HG03159 (cell line): Measurements from ENCODE around the gene SYTL2.

ENCODE experiments used
- ATAC-seq: cut with Tn5 transposase; IDR thresholded peaks from one replicate; pipeline ENCODE4 v1.9.1; 2021; ENCODE audit warnings: mild to moderate bottlenecking, moderate library complexity; ENCODE audit not compliant: unreplicated experiment

Gene SYTL2

GRCh38 chr11:85742348-85742747, 68.6 kb downstream of the SYTL2 start:
- ATAC-seq, result no peak

GRCh38 chr11:85740481-85741400, 70.2 kb downstream of the SYTL2 start:
- no peak for ATAC-seq

- ATAC-seq, result no peak
These were observed 73.2 kb downstream of the SYTL2 start for GRCh38 chr11:85737738-85738137.

DNA sequence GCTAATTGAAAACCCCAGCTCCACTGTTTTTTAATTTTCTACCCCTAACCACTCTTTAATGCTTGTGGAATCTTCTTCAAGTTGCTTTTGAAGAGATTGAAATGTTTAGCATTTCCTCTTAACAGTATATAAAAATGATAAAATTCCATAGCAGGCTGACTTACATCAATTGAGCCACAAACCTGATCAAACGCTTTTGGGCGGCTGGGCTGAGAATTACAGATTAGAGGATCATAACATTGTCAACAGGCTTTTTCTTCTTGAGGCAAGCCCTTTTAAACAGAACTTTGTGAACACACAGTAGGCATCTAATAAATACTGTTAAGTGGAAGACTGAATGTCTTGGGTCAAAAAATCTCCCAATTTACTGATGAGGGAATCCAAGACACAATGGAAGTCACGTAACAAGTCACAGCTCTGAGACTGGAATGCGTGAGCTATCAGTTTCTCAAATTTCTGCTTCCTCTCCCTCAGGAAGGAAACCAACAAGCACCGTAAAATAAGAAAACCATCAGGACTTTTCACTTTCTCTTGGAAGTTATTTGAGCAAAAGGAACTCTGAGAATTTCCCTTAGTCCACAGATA, 75.0 kb downstream of the SYTL2 start:
- ATAC-seq, result no peak

DNA sequence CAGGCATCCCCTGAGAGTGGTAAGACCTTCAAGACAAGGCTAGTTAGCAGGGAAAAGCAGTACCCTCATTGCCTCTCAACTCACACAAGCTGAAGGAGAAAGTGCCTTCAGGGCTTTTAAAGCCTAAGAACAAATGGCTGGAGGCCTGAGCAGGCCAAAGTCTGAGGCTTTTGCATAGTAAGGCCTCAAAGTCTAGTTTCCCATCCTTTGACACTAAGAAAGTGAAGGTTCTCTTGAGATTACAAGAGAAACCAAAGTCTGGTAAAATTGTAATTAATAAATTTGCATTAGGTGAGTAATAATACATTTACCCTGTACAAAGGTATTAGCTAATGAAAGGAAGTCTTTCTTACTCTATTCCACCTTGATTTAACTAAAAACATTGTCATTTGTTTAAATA, 78.0 kb downstream of the SYTL2 start:
- no peak for ATAC-seq

GRCh38 chr11:85726381-85726780, 84.6 kb downstream of the SYTL2 start:
- ATAC-seq, result no peak

DNA sequence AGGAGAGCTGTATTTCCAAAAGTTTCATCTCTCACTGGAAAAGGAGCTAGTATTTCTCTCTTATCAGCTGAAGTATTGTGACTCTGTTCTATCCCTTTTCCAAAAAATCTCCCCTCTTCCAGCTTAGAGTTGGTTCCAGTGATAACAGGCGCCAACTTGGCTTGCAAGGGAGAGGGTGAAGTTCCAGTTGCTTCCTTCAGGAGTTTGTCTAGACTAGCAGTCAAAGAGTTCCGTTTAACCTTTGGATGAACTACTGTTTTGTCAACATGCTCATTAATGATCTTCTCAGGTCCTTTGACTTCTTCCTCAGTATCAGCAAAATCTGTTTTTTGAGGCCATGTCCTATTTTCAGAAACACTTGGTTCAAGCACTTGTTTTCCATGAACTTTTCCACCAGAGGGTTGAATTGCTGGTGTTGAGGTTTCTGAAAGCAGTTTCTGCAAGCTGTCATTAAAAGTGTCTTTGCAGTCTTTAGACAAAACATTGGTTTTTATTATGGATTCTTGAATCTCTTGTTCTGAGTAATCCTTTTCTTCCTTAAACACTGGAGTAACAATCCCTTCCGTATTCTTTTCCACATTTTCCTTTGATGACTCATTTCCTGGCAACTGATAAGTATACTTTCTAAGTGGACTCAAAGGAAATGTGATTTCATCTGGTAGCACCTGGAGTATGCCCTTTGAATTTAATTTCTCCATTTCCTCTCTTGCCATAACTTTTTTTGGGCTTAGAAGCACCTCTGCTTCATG, 85.3 kb downstream of the SYTL2 start:
- no peak for ATAC-seq

DNA sequence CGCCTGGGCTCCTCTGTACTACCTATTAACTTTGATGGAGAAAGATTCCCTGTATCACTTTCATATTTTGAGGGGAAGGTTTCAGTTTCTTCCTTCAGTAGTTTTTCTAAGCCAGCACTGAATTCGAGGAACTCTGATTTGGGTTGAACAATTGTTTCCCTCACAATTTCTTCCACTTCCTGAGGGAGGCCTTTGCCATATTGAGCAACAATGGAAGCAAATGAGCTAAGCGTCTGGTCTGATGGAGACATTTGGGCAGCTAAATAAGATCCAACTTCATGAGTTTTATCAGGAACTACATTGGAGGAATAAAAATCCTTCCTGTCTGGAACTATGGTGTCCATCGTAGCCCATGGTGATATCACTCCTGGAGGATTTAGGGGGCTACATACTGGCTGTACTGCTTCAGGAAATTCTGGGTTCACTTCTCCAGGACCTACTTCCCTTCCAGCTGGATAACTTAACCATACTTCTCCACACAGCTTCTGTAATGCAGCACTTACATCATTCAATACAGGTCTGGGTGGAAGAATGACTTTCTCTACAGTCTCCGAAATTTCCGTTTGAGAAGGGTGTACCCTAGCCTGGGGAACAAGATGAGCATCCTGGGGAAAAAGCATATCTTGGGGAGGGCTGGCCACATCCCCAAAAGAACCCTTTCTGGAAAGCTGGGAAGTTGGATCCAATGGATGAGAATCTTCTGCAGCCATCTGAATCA, 86.0 kb downstream of the SYTL2 start:
- ATAC-seq, result no peak

DNA sequence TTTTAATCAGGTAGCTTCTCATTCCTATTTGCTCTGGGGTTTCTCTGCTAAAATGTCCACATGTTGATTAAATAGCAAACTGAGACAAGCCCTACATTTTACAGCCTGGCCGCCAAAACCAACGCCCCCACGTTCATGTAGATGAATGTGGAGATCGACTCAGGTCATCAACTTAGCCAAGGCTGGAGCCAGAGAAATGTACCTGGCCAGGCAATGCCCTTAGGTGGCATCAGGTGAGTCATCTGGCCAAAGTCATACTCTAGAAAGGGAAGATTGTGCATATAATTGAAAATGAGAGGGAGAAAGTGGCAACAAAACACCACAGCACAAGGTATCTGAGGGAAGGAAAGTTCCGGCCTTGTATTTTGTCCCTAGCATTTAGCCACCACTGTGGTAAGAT, 87.9 kb downstream of the SYTL2 start:
- ATAC-seq, result no peak

GRCh38 chr11:85721191-85721590, 89.8 kb downstream of the SYTL2 start:
- ATAC-seq, result no peak

GRCh38 chr11:85718991-85719807, 91.7 kb downstream of the SYTL2 start:
- no peak for ATAC-seq

GRCh38 chr11:85718126-85718943, 92.6 kb downstream of the SYTL2 start:
- no peak for ATAC-seq

- ATAC-seq, result no peak
These were observed 93.5 kb downstream of the SYTL2 start for GRCh38 chr11:85717429-85717828.

DNA sequence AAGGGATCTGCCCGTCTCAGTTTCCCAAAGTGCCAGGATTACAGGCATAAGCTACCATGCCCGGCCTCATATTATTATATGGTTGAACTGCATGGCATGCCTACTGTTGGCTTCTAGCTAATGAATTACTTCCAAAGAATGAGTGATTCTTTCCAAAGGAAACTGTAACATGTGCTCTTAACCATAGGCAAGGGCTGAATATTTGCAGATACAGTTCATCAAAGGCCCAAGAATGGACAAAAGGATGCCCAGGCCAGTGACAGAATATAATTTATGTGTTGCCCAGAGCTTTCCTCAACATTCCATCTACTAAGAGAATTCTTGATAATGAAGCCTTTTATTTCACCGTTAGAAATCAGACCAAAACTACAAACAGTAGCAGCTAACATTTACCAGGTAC, 98.0 kb downstream of the SYTL2 start:
- ATAC-seq, result no peak

DNA sequence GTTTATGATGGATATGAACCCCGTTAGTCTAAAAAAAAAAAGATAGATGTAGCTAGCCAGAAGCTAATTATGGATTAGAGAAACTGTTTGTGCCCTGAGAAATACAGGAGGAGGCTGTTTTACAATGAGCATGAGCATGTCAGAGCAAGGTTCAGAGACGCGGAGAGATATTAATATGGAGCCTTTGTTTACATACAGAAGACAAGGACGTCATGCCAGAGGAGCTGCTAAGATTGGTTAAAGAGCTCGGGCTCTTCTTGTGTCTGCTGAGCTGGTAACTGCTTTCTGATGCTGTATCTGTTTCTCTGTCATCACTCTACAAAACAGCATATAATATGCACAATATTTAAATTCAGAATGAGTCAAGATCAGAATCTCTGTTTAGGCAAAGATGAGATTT, 100.0 kb downstream of the SYTL2 start:
- no peak for ATAC-seq

- ATAC-seq, result no peak
These were observed 100.8 kb downstream of the SYTL2 start for GRCh38 chr11:85709941-85710702.

DNA sequence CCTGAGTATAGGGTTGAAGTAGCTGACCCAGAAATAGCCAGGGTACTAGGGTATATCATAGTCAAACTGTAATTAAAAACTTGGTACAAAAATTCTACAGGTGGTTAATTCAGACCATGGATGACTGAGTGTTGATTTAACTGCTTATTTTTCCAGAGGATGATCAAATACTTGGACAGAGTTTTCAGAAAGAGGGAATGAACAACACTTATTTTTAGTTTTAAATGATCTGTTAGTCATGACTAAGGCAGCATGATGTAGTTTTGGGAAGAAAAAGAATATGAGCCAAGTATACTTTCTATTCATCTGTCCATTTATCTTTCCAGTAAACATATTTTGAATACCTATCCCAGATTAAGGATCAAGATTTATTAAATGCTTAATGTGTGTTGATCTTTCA, 105.1 kb downstream of the SYTL2 start:
- no peak for ATAC-seq

DNA sequence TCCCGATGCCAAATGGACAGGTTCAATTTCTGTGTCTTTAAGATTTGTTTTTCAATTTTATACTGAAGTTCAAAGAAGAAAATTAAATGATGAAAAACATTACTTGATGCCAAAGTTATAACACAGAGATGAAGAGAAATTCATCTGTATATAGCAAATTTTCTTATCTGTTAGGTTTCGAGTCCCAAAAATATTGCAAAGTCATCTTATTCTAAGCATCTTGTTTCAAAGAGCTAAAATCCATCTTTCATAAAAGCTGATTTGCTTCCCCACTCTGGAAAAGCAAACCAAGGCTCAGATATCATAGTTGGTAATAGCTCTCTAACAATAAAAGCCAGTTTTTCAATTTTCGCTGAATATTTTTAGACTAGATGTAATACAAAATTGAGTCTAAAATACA, 106.0 kb downstream of the SYTL2 start:
- no peak for ATAC-seq
